ENCODE measurements around the gene ANKRD39.

Gene ANKRD39

DNA sequence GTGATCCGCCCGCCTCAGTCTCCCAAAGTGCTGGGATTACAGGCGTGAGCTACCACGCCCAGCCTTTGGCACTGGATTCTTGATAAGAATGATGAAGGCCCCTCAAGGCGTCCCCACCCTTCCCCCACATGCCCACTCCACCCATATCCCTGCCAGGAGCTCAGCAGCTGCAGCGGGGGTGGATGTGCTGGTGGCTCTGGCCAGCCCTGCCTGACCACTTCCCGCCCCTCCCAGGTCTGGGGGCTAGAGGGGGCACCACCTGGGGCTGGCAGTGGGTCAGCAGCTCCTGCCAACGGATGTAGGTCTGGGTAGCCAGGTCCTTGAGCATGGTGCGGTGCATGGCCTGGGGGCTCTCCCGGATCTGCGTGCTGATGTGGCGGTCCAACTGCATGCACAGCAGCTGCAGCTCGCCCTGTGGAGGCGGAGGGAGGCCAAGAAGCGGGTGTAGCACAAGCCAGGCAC is 19.8 kb upstream of the ANKRD39 start:
- Histone ChIP-seq H3K4me1 (ENCODE audit: insufficient read depth, low read length) (peaks cover 19% of the 10 kb centered on the region), H3K9me3 (ENCODE audit: low read length) (no peaks in the 10 kb centered on the region), H3K36me3 (ENCODE audit: insufficient read depth, low read length) (no peaks in the 10 kb centered on the region), H3K9ac (ENCODE audit: low read length) (no peak overlapping the region), H3K4me3 (ENCODE audit: low read depth in 1 of 2, low read length in 2 of 2) (no peak overlapping the region), H3K27ac (ENCODE audit: low read depth, low read length) (no peak overlapping the region), H3K27me3 (ENCODE audit: control insufficient read depth in 1 of 2, insufficient read depth in 2 of 2, low read length in 2 of 2) (no peaks in the 10 kb centered on the region)

DNA sequence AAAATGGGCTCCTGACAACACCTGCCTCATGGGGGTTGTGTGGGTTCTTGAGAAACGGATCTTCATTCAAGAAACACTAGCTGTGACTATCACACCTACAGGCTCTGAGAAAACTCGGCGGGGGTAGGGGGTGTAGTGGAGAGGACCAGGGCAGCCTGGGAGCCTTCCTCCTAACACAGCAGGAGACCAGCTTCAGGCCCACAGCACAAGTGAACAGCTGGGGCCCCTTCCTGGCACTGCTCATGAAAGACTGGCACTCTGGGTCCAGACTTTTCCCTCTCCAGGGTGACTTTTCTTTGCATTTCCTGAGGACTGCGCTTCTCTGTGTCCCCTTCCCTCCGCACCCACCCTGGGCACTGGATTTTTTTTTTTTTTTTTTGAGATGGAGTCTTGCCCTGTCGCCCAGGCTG is 19.2 kb upstream of the ANKRD39 start:
- H3K36me3 ChIP-seq (ENCODE audit: insufficient read depth, low read length): no peaks in the 10 kb centered on the region
- H3K4me3 ChIP-seq (ENCODE audit: low read depth in 1 of 2, low read length in 2 of 2): no peak overlapping the region
- no peak overlapping the region for H3K9ac ChIP-seq (ENCODE audit: low read length)
- H3K27me3 ChIP-seq (ENCODE audit: control insufficient read depth in 1 of 2, insufficient read depth in 2 of 2, low read length in 2 of 2): no peaks in the 10 kb centered on the region
- H3K9me3 ChIP-seq (ENCODE audit: low read length): no peaks in the 10 kb centered on the region
- no peak overlapping the region for H3K27ac ChIP-seq (ENCODE audit: low read depth, low read length)
- peaks cover 19% of the 10 kb centered on the region for H3K4me1 ChIP-seq (ENCODE audit: insufficient read depth, low read length)

DNA sequence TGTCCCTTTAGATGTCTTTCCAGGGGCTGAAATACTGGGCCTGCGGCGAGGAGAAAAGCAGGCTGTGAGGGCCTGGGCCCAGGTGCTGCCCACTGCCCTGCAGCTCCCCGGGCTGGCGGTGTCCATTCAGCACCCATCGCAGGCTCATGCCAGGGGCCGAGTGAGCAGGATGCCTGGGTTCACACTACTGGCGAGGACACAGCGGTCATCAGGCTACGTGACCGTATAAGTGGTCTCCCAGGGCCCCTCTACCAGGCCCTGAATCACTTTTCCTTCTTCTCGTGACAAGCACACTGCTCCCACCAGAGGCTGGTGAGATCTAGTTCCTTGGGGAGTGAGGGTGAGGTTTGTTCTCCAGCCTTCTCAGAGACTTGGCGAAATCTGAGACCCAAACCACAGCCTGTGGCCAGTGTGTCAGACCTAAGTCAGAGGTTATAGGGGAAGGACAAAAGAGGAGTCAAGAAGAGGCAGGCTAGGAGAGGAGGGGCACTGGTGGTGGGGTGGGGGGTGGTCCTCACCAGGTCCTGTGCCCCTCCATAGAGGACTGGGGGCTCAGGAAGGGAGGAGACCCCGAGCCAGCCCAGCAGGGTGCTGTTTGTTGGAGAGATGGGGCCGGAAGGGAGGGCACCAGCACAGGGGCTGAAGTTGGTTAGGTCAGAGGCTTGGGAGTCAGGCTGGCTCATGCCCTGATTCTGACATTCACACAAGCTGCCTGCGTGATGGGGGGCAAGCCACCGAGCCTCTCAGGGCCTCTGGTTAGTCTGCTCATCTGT is 18.6 kb upstream of the ANKRD39 start:
- Histone ChIP-seq H3K27ac (ENCODE audit: low read depth, low read length) (no peak overlapping the region), H3K9me3 (ENCODE audit: low read length) (no peaks in the 10 kb centered on the region), H3K27me3 (ENCODE audit: control insufficient read depth in 1 of 2, insufficient read depth in 2 of 2, low read length in 2 of 2) (no peaks in the 10 kb centered on the region), H3K9ac (ENCODE audit: low read length) (no peak overlapping the region), H3K4me3 (ENCODE audit: low read depth in 1 of 2, low read length in 2 of 2) (no peak overlapping the region), H3K36me3 (ENCODE audit: insufficient read depth, low read length) (no peaks in the 10 kb centered on the region), H3K4me1 (ENCODE audit: insufficient read depth, low read length) (peaks cover 19% of the 10 kb centered on the region)

DNA sequence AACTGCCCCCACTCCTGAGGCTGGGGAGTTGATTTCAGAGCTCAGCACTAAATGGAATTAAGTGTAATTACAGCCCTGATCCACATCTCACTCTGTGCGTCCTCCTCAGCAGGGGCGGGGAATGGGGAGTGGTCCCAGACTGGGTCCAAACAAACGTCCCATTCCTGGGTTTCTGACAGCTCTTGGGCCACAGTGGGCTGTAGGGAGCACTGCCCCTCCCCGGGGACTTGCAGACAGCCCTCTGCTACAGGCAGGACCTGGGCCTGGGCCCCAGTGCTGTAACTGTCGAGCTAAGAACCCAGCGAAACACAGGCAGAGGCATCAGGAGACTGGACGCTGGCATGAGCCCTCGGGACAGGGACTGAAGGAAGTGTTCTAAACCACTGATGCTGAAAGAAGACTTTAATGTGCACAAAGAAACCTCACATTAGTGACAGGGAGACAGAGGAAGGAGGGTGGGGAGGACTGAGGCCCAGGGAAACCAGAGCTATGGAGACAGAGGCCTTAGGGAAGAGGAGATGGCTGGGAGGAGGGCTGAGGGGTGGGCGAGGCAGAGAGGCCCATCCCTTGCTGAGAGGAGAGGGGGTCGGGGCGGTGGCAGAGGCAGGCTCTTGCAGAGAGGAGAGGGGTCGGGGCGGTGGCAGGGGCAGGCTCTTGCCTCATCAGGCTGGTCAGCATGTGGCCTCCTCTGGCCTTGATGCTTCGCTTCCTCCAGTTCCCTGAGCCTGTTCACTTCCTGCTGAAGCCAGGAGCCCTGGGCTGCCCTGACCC is 17.9 kb upstream of the ANKRD39 start:
- H3K9ac ChIP-seq (ENCODE audit: low read length): no peak overlapping the region

DNA sequence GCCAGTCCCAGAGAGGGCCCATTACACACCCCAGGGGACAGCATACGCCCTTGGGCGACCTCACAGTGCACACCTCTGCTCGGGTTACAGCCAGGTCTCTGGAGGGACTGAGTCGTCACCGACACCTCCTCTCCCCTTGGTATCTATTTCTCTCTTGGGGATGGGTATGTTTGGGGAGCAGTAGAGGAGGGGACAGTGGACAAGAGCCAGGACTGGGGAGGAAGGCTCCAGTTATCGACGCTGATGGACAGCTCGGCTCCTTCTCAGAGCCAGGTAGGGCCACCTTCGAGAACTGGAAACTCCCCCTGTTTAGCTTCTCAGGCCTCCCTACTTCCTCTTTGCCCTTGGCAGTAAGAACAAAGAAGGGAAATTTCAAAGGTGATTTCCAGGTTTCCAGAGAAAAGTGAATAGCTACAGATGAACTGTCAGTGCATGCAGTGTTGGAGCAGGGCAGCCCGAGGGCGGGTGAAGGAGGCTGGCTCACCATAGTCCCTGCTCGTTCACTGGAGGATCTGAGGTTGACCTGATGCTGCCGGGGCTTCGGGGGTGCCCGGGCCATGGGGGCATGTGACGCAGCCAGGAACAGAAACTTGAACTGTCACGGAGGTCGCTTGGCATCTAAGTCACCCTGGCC is 16.5 kb upstream of the ANKRD39 start:
- H3K4me1 ChIP-seq (ENCODE audit: insufficient read depth, low read length): peaks cover 25% of the 10 kb centered on the region
- peak overlapping the region; percentile 35 for H3K27ac ChIP-seq (ENCODE audit: low read depth, low read length)
- H3K36me3 ChIP-seq (ENCODE audit: insufficient read depth, low read length): no peaks in the 10 kb centered on the region
- H3K27me3 ChIP-seq (ENCODE audit: control insufficient read depth in 1 of 2, insufficient read depth in 2 of 2, low read length in 2 of 2): no peaks in the 10 kb centered on the region
- no peak overlapping the region for H3K4me3 ChIP-seq (ENCODE audit: low read depth in 1 of 2, low read length in 2 of 2)
- no peaks in the 10 kb centered on the region for H3K9me3 ChIP-seq (ENCODE audit: low read length)
- no peak overlapping the region for H3K9ac ChIP-seq (ENCODE audit: low read length)

More for the DNA sequence above, 17.9 kb upstream of the ANKRD39 start:
- no peaks in the 10 kb centered on the region for H3K9me3 ChIP-seq (ENCODE audit: low read length)
- H3K4me3 ChIP-seq (ENCODE audit: low read depth in 1 of 2, low read length in 2 of 2): no peak overlapping the region
- H3K36me3 ChIP-seq (ENCODE audit: insufficient read depth, low read length): no peaks in the 10 kb centered on the region
- H3K4me1 ChIP-seq (ENCODE audit: insufficient read depth, low read length): peaks cover 25% of the 10 kb centered on the region
- no peak overlapping the region for H3K27ac ChIP-seq (ENCODE audit: low read depth, low read length)
- H3K27me3 ChIP-seq (ENCODE audit: control insufficient read depth in 1 of 2, insufficient read depth in 2 of 2, low read length in 2 of 2): no peaks in the 10 kb centered on the region

DNA sequence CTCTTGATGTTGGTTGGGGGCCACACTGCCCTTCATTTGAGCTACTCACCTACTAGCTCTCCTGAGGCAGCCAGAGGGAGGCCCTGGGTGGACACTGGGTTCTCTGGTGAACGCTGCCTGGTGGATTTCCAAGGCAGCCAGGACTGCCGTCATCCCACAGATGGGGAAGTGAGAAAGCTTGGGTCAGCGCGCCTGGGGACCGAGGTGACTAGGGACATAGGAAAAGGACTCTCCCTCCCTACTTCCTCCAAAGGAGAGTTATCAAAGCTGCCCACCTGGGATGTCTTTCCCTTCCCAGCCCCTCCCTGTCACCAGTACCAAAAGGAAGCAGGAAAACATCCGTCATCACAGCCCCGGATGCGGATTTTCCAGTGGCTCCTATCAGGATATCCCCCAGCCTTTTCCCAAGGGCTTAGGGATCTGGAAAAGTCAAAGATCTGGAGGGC is 15.9 kb upstream of the ANKRD39 start:
- peak overlapping the region; percentile 35 for H3K27ac ChIP-seq (ENCODE audit: low read depth, low read length)
- H3K4me1 ChIP-seq (ENCODE audit: insufficient read depth, low read length): peaks cover 25% of the 10 kb centered on the region
- no peaks in the 10 kb centered on the region for H3K36me3 ChIP-seq (ENCODE audit: insufficient read depth, low read length)
- H3K4me3 ChIP-seq (ENCODE audit: low read depth in 1 of 2, low read length in 2 of 2): no peak overlapping the region
- H3K9me3 ChIP-seq (ENCODE audit: low read length): no peaks in the 10 kb centered on the region
- no peak overlapping the region for H3K9ac ChIP-seq (ENCODE audit: low read length)
- H3K27me3 ChIP-seq (ENCODE audit: control insufficient read depth in 1 of 2, insufficient read depth in 2 of 2, low read length in 2 of 2): no peaks in the 10 kb centered on the region

DNA sequence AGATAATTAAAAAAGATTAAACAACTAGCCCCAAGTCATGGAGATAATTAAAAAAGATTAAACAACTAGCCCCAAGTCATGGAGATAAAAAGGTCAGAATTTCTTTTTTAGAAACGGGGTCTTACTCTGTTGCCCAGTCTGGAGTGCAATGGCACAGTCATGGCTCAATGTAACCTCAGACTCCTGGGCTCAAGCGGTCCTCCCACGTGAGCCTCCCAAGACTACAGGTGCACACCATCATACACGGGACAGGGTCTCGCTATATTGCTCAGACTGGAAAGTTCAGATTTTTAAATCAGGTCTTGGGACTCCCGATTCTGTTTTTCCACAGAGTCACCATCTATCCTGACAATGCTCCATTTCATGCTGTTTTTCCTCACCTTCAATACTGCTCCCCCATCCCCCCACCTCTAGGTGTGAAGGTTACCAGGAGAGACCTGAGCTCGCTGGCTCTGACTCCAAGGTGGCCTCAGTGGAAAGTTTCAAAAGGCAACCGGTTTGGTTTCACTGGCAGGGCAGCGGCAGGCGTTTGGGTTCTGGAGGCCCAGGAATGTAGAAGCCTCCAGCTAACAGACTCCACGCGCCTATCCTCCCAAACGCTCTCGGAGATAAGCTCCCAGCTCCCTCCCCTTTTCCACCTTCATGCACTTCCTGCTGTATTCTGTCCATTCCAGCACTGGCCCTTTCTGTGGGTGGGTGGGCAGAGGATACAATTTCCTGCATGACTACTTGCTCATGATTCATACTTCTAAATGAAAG is 15.0 kb upstream of the ANKRD39 start:
- Histone ChIP-seq H3K4me1 (ENCODE audit: insufficient read depth, low read length) (peaks cover 30% of the 10 kb centered on the region), H3K27me3 (ENCODE audit: control insufficient read depth in 1 of 2, insufficient read depth in 2 of 2, low read length in 2 of 2) (no peaks in the 10 kb centered on the region), H3K4me3 (ENCODE audit: low read depth in 1 of 2, low read length in 2 of 2) (no peak overlapping the region), H3K36me3 (ENCODE audit: insufficient read depth, low read length) (peaks cover 2% of the 10 kb centered on the region), H3K9me3 (ENCODE audit: low read length) (no peaks in the 10 kb centered on the region), H3K9ac (ENCODE audit: low read length) (no peak overlapping the region), H3K27ac (ENCODE audit: low read depth, low read length) (no peak overlapping the region)

DNA sequence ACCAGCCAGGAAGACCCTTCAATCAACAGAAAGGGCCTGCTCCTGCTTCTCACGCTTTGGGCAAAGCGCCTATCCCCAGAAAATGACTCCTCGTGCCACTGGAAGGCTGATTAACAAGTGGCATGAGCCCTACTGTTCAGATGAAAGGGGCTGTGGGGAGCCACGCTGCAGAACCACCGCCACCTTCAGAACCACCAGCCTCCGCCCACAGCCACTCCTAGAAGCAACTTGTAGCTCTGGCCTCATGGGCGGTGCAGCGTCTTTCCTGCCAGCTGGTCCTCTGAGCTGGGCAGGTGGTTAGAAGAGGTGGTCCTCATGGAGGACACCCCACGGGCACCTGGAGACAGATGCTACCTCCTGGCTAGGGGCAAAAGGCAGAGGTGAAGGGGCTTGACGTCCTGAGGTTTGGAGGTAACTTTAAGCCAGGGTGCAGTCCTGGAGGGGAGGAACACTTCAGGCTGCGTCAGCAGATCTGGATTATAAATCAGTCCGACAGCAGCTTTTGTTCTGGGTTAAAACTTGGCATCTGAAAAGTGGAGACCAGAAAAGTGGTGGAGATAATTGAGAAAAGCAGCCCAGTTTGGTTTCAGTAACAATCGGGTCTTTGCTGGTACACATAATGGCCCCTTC is 12.9 kb upstream of the ANKRD39 start:
- no peaks in the 10 kb centered on the region for H3K27me3 ChIP-seq (ENCODE audit: control insufficient read depth in 1 of 2, insufficient read depth in 2 of 2, low read length in 2 of 2)
- peak overlapping the region; percentile 86 for H3K9ac ChIP-seq (ENCODE audit: low read length)
- no peaks in the 10 kb centered on the region for H3K9me3 ChIP-seq (ENCODE audit: low read length)
- H3K36me3 ChIP-seq (ENCODE audit: insufficient read depth, low read length): peaks cover 22% of the 10 kb centered on the region
- peak overlapping the region; percentile 96 for H3K27ac ChIP-seq (ENCODE audit: low read depth, low read length)
- H3K4me1 ChIP-seq (ENCODE audit: insufficient read depth, low read length): peaks cover 50% of the 10 kb centered on the region
- H3K4me3 ChIP-seq (ENCODE audit: low read depth in 1 of 2, low read length in 2 of 2): peak overlapping the region; percentile 80 to 86

DNA sequence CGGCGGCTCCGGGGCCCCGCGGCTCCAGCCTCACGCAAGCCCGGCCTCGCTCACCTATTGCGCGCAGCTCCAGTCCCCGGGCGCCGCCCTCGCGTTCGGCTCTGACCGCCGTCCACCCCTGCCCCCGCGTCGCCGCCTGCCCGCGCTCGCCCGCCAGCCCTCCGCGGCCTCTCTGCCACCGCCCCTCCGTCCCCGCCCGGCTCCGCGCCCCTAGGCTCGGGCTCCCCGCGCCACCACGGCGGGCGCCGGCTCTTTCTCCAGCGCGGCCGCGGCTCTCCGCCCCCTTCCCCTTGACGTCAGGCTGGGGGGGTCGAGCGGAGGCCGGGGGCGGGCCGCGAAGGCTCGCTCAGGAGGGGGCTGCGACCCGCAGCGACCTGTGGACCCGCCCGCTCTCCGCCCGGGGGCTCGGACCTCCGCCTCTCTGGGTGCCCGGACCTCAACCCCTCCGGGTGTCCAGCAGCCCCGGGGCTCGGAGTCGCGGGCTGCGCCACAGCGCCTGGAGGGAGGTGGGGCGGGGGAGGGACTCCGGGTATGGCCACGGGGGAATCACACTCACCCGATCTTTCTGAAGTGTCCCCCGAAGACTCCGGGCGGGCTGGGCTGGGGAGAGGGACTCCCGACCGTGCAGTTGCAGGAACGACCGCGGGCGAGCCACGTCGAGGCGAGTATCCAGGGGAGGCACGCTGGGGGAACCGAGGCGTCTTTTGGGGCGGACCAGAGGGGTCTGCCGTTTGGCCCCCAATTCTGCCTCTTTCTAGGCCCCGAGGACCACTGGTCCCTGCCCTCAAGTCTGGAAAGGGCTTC is 12.2 kb upstream of the ANKRD39 start, which contains the start of gene SEMA4C:
TSS of gene SEMA4C (minus strand) at position 259 of the 804 bp plus-strand sequence. CDS start 2,194 bp downstream, outside the sequence.
- Histone ChIP-seq H3K9me3 (ENCODE audit: low read length) (no peaks in the 10 kb centered on the region), H3K36me3 (ENCODE audit: insufficient read depth, low read length) (peaks cover 29% of the 10 kb centered on the region), H3K27ac (ENCODE audit: low read depth, low read length) (peak within 1 kb of the TSS; percentile 100), H3K4me1 (ENCODE audit: insufficient read depth, low read length) (peaks cover 57% of the 10 kb centered on the region), H3K9ac (ENCODE audit: low read length) (peak within 1 kb of the TSS; percentile 86), H3K27me3 (ENCODE audit: control insufficient read depth in 1 of 2, insufficient read depth in 2 of 2, low read length in 2 of 2) (no peaks in the 10 kb centered on the region), H3K4me3 (ENCODE audit: low read depth in 1 of 2, low read length in 2 of 2) (peak within 1 kb of the TSS; percentile 80 to 97)

DNA sequence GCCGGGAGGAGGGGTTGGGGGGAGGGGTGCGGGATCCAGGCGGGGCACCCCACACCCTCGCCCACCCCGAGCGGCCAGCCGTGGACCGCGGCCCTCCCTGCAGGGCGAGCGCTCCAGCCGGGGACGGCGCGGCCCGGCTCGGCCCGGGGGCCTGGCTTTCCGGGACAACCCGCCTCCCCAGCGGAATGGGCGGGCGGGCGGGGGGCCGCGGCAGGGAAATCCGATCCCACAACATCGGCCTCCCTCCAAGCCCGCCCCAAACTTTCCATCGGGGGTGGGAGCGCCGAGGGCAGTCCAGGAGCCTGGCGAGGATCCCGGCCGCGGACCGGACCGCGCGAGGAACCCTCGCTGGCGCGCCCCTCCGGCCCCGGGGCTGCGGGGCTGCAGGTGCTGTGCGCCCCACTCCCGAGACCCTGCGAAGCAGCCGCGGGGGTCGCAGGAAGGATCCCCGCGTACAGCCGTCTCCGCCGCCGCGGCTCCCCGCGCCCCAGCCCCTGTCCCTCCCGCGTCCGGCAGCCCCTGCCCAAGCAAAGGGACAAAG is 11.5 kb upstream of the ANKRD39 start:
- H3K9me3 ChIP-seq (ENCODE audit: low read length): no peaks in the 10 kb centered on the region
- peaks cover 57% of the 10 kb centered on the region for H3K4me1 ChIP-seq (ENCODE audit: insufficient read depth, low read length)
- no peaks in the 10 kb centered on the region for H3K27me3 ChIP-seq (ENCODE audit: control insufficient read depth in 1 of 2, insufficient read depth in 2 of 2, low read length in 2 of 2)
- H3K27ac ChIP-seq (ENCODE audit: low read depth, low read length): peak overlapping the region; percentile 100
- H3K4me3 ChIP-seq (ENCODE audit: low read depth in 1 of 2, low read length in 2 of 2): peak overlapping the region; percentile 80 to 97
- H3K36me3 ChIP-seq (ENCODE audit: insufficient read depth, low read length): peaks cover 36% of the 10 kb centered on the region
- H3K9ac ChIP-seq (ENCODE audit: low read length): peak overlapping the region; percentile 61
